Measurements from ENCODE around the gene UCN.
A peak's percentile ranks its signal among the peaks of the same experiment; 100 is the strongest.
"Not testable (repeated sequence)": the region's sequence is repeated elsewhere in the genome, so short reads cannot be mapped to it uniquely, and the experiment has no call there.

UCN gene

DNA sequence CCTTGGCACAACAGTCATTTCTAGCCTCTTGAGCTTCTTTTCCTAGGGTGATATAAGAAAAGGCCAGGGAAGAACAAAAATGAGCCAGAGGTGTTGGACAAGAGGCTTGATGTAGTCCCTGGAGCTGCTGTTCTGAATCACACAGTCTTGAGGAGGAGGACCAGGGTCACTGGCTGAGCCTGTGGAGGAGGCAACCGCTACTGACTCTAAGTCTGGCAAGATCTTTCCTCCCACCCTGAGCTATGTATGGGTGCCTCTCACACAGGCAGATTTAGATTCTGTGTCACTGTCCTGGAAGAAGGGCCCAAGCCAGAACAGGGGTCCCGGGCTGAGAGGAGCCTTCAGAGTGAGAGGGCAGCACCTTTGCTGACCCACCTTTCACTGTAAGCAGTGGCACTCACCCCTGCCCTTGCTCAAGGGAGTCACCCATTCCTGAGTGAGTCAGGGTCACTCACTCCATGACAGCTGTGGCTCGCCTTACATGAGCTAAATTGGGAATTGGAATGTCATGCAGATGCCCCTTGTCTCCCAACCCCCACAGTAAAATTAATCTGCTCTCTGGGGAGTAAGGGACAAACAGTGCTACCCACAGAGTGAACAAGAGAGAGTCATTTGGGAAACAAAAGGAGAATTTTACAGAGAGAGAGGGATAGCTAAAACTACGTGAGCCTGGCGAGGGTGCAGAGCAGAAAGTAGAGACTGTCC is 26.2 kb downstream of the UCN start, which contains the start of gene TRIM54:
TSS of gene TRIM54 (plus strand) at position 575 of the 705 bp plus-strand sequence. CDS start 303 bp downstream, outside the sequence.
- peak in 2 of 3 donors; percentile 32 to 47 for DNase-seq

DNA sequence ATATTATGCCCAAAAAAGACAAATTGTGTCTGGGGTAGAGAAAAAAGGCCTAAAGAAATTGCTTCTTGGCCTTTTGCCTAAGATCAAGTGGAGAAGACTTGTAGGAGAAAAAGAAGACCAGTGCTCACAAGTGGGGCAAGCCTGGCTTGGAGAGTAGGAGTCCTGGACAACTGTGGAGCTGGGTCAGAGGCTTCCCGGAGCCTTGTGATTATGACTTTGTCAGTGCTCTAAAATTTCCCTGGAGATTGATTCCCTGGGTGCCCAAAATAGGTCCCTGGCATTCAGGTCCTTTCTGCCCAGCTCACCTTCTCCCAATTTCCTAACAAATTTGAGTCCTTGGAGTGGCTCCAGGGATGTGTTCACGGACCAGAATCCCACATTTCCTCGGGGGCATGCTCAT is 26.8 kb downstream of the UCN start:
- peak in 1 of 3 donors; percentile 23 for DNase-seq

GRCh38 chr2:27280826-27281225 is 27.4 kb downstream of the UCN start:
- no peak for DNase-seq

DNA sequence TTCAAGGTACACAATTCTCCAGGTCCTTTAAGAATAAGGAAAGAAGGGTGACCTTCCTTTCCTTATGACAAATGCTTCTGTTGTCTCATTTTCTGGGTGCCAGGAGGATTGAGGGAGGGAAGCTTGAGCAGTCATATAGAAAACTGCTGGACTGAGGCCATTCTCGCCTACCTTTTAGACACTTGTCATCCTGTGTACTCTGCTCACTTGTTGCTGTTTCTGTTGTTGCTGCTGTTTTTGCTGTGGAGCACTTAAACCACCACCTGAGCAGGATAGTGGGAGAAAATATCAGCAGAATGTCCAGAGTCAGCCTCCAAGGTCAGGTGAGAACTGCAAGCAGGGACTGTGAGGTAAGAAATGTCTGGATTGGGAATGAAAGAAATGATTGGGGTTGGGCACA is 30.2 kb downstream of the UCN start:
- no peak for DNase-seq

GRCh38 chr2:27275211-27276150 is 32.8 kb downstream of the UCN start, which contains the start of gene DNAJC5G:
Gene DNAJC5G, plus strand, starts transcription at chr2:27275433. Its CDS starts 1,296 bp downstream, at chr2:27276729.
- DNase-seq, result no peak

DNA sequence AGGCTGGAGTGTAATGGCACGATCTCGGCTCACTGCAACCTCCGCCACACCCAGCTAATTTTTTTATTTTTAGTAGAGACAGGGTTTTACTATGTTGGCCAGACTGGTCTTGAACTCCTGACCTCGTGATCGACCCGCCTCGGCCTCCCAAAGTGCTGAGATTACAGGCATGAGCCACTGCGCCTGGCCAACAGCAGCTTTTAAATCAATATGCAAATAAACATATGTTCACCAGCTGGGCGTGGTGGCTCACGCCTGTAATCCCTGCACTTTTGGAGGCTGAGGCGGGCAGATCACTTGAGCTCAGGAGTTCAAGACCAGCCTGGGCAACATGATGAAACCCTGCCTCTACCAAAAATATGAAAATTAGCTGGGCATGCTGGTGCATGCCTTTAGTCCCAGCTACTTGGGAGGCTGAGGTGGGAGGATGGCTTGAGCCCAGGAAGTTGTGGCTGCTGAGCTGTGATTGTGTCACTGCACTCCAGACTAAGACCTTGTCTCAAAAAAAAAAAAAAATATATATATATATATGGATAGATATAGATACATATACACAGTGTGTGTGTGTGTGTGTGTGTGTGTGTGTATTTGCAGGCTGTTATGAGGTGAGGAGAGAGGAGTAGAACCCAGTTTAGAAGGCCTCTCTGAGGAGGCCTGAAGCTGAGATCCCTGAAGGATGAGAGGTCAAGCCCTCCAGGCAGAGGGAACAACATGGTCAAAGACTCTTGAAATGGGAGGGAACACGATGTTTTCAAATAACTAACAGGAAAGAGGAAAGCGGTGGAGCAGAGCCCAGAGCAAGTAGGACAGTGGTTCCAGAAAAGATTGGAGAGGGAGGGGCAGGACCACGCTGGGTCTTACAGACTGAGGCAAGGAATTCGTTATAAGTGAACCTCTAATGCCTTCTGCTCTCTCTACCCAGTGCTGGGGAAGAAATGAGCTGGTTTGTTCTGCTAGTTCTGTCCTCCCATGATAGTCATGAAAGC is 35.4 kb downstream of the UCN start:
- DNase-seq, result not testable (repeated sequence)

GRCh38 chr2:27271631-27272340 is 36.5 kb downstream of the UCN start:
- DNase-seq, result no peak

DNA sequence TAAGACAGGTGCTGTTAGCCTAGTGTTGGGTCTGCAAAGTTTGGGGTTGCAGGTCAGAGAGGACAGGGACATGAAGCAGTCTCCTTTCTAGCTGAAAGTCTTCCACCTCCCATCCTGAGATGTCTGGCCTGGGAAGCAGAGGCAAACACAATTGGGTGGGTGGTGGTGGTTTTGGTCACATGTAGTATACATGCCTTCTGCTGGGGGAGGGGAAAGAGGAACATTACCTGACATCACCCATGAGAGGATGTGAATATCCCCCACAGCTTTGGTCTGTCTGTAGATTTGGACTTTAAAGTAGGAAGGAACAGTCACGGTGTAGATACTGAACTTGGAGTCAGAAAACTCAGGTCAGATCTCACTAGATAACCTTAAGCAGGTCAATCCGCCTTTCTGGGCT is 37.6 kb downstream of the UCN start:
- DNase-seq, result peak; percentile 53 to 66 (median 60)

- peak; percentile 29 to 55 (median 39) for DNase-seq
Observed at GRCh38 chr2:27270131-27270530, 38.1 kb downstream of the UCN start.

DNA sequence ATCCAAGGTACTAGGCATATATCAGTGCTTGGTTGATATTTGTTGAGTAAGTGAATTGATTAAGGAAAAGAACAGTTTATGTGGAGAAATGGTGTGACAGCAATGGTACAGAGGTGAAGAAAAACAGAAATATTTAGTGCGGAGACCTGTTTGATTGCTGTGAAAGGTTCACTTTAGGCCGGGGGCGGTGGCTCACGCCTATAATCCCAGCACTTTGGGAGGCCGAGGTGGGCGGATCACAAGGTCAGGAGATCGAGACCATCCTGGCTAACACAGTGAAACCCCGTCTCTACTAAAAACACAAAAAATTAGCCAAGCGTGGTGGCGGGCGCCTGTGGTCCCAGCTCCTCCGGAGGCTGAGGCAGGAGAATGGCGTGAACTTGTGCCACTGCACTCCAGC is 39.9 kb downstream of the UCN start:
- DNase-seq, result not testable (repeated sequence)

- DNase-seq, result no peak
Observed at GRCh38 chr2:27265536-27265870, 42.7 kb downstream of the UCN start.

GRCh38 chr2:27264753-27265535 is 43.3 kb downstream of the UCN start:
- DNase-seq, result peak; percentile 86 to 93 (median 89)

GRCh38 chr2:27264253-27264752 is 43.9 kb downstream of the UCN start:
- peak in 1 of 3 donors; percentile 24 for DNase-seq

- DNase-seq, result peak in 1 of 3 donors; percentile 15
Observed at GRCh38 chr2:27263287-27264252, 44.7 kb downstream of the UCN start.

DNA sequence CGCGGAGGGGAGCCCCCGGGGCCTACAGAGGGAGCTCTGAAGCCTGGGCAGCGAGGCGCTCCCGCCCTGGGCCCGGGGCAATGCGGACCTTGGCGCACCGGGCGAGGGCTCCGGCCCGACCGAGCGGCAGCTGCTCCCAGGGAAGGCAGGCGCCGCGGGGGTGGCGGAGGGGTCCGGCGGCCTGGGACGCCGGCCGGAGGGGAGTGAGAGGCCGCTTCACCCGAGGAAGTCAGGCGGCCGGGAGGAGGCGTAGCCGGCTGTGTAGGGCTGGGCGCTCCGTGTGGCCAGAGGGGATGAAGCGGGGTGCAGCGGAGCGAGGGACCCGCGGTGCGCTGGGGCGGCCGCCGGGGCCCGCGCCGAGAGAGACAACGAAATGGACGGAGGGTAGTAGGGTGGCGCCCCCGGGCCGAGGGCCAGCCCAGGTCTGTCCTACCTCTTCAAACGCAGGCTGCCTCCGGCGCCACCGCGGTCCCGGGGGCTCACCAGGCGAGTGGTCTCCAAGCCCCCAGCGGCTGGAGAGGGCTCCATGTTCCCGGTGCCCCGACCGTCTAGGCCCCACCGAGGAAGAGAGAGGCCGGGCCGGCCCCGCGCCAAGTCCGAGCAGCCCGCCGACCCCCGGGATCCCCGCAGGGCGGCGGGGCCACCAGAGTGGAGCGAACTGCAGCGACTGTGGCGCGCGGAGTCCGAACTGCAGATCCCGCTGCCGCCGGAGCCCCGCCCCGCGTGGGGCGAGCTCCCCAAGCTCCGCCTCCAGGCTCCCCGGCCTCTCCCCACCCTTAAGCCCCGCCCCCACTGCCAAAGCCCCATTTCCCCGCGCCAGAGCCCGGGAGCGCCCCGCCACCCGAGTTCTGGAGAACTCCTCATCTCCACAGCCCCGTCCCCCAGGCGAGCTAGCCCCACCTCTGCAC is 45.6 kb downstream of the UCN start, which contains the start of gene SLC30A3:
TSS of gene SLC30A3 (minus strand) at position 669 of the 908 bp plus-strand sequence. CDS start at position 528, 141 bp downstream.
- DNase-seq, result peak; percentile 79 to 94 (median 87)

DNA sequence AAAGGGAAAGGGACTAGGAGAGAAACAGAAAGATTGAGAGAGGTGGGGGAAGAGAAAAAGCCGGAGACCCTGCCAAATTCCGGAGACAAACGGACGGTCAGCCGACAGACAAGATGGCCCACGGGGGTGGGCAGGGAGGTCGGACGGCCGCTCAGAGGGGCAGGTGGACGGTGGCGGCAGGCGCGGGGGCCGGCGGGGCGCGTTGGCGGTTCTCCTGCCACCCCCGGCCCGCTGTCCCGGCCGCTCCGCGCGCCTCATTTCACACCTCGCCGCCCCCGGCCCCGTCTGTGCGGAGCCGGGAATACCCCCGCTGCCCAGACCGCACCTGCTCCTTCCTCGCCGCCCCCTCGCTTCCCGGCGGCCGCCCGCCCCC is 46.3 kb downstream of the UCN start:
- no peak for DNase-seq

- DNase-seq, result peak in 1 of 3 donors; percentile 12
Observed at GRCh38 chr2:27261241-27261925, 46.9 kb downstream of the UCN start.

- no peak for DNase-seq
Observed at GRCh38 chr2:27258051-27258450, 50.2 kb downstream of the UCN start.
